ENCODE measurements around the gene ARFGEF3.

Gene ARFGEF3

DNA sequence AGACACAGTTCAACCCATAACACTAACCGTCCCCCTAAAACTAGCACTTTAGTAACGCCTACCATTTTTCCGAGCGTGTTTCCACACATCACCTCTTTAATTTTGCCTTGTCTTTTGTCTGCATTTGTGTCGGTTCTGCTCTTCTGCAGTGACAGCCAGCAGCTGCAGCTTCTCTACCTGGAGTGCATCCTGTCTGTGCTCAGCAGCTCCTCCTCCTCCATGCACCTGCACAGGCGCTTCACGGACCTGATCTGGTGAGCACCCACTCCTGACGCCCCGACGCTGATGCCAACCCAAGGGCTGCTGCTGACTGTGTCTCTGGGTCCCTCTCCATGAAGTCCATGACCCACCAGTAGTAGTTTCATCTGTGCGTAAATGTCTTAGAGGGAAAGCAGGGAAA lies 92.0 kb downstream of the ARFGEF3 start:
- no peak for DNase-seq

DNA sequence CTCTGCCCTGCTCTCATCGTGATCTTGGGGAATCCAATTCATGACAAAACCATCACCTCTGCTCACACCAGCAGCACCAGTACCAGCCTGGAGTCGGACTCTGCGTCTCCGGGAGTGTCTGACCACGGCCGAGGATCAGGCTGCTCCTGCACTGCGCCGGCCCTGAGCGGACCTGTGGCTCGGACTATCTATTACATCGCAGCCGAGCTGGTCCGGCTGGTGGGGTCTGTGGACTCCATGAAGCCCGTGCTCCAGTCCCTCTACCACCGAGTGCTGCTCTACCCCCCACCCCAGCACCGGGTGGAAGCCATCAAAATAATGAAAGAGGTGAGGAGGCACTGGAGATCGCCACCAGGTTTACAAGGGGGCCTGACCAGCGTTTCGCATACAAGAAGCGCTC lies 93.7 kb downstream of the ARFGEF3 start:
- Histone ChIP-seq H3K4me1 (no peaks in the 10 kb centered on the region), H3K4me3 (ENCODE audit: low read depth, low read length) (no peak overlapping the region), H3K9me3 (no peaks in the 10 kb centered on the region), H3K27me3 (peaks cover 3% of the 10 kb centered on the region; the same call in 1 of the 2 replicates), H3K36me3 (no peaks in the 10 kb centered on the region)
- no peak for DNase-seq
- TF ChIP-seq, protein P1, sequence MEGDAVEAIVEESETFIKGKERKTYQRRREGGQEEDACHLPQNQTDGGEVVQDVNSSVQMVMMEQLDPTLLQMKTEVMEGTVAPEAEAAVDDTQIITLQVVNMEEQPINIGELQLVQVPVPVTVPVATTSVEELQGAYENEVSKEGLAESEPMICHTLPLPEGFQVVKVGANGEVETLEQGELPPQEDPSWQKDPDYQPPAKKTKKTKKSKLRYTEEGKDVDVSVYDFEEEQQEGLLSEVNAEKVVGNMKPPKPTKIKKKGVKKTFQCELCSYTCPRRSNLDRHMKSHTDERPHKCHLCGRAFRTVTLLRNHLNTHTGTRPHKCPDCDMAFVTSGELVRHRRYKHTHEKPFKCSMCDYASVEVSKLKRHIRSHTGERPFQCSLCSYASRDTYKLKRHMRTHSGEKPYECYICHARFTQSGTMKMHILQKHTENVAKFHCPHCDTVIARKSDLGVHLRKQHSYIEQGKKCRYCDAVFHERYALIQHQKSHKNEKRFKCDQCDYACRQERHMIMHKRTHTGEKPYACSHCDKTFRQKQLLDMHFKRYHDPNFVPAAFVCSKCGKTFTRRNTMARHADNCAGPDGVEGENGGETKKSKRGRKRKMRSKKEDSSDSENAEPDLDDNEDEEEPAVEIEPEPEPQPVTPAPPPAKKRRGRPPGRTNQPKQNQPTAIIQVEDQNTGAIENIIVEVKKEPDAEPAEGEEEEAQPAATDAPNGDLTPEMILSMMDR (IDR thresholded peaks at IDR 0.05; ENCODE audit: low read depth, low read length) = no peak

More for the DNA sequence above, 92.0 kb downstream of the ARFGEF3 start:
- no peaks in the 10 kb centered on the region for H3K4me1 ChIP-seq
- H3K9me3 ChIP-seq = no peaks in the 10 kb centered on the region
- TF ChIP-seq, protein P1 (IDR thresholded peaks at IDR 0.05; ENCODE audit: low read depth, low read length) = no peak
- no peak overlapping the region for H3K4me3 ChIP-seq (ENCODE audit: low read depth, low read length)
- H3K36me3 ChIP-seq = no peaks in the 10 kb centered on the region
- H3K27me3 ChIP-seq = peaks cover 3% of the 10 kb centered on the region; the same call in 1 of the 2 replicates

DNA sequence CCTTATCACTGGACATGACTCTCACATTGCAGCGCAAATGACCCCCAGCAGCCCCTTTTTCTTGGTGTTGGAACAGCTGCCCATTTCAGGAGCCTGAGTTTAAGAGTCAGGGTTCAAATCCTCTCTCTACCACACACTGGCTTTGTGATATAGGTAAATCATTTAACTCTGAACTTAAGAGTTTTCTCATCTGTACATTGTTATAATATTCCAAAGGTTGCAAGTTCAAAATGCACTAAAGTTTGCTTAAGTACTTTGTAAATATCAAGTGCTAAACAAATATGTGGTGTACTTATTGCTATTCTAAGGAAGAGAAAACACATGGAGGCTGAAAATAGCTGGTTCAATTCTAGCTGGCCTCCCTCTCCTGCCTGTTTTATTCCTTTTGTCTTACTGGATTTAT lies 95.9 kb downstream of the ARFGEF3 start:
- Histone ChIP-seq H3K27me3 (no peaks in the 10 kb centered on the region), H3K4me1 (no peaks in the 10 kb centered on the region), H3K9me3 (no peaks in the 10 kb centered on the region), H3K4me3 (ENCODE audit: low read depth, low read length) (no peak overlapping the region), H3K36me3 (no peaks in the 10 kb centered on the region)
- DNase-seq = no peak
- TF ChIP-seq, protein P1 (IDR thresholded peaks at IDR 0.05; ENCODE audit: low read depth, low read length) = no peak

DNA sequence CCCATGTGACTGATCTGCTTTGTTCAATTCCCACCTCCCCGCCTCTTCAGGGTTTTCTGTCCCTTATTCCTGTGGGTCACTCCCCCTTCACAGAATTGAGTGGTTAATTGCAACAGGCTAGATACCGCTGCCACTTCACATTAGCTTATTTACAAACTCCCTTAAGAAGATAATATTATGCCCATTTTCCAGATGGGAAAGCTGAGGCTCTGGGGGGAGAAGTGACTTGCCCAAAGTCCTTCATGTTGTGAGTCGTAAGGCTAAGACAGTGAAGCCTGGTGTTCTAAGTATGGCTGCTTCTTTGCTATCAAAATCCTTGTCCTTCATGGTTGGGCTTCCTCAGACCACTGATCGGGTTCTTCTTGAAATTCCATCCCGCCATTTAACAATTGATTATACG lies 96.5 kb downstream of the ARFGEF3 start:
- no peak for DNase-seq
- H3K9me3 ChIP-seq = no peaks in the 10 kb centered on the region
- TF ChIP-seq, protein P1 (IDR thresholded peaks at IDR 0.05; ENCODE audit: low read depth, low read length) = no peak
- no peaks in the 10 kb centered on the region for H3K4me1 ChIP-seq
- no peak overlapping the region for H3K4me3 ChIP-seq (ENCODE audit: low read depth, low read length)
- no peaks in the 10 kb centered on the region for H3K36me3 ChIP-seq
- H3K27me3 ChIP-seq = no peaks in the 10 kb centered on the region

DNA sequence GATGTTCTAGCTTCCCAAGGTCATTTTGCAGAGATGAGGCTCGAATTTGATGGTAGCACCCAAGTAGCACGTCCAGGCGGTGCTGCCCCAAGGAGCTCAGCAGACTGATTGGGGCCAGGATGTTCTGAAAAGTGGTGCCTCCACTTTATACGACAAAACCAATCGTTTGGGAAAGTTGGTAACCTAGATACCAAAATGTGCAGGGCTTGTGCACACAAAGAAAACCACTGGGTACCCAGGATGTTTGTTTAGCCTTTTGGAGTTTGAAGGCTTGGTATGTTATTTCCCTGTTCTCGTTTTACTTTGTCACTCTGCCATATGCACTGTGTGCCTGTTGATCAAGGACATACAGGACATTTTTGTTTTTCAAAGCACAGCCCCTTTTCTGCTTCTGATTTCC lies 97.3 kb downstream of the ARFGEF3 start:
- H3K4me1 ChIP-seq = no peaks in the 10 kb centered on the region
- H3K36me3 ChIP-seq = no peaks in the 10 kb centered on the region
- H3K9me3 ChIP-seq = no peaks in the 10 kb centered on the region
- TF ChIP-seq, protein P1 (IDR thresholded peaks at IDR 0.05; ENCODE audit: low read depth, low read length) = no peak
- no peak overlapping the region for H3K4me3 ChIP-seq (ENCODE audit: low read depth, low read length)
- DNase-seq = no peak
- H3K27me3 ChIP-seq = no peaks in the 10 kb centered on the region

DNA sequence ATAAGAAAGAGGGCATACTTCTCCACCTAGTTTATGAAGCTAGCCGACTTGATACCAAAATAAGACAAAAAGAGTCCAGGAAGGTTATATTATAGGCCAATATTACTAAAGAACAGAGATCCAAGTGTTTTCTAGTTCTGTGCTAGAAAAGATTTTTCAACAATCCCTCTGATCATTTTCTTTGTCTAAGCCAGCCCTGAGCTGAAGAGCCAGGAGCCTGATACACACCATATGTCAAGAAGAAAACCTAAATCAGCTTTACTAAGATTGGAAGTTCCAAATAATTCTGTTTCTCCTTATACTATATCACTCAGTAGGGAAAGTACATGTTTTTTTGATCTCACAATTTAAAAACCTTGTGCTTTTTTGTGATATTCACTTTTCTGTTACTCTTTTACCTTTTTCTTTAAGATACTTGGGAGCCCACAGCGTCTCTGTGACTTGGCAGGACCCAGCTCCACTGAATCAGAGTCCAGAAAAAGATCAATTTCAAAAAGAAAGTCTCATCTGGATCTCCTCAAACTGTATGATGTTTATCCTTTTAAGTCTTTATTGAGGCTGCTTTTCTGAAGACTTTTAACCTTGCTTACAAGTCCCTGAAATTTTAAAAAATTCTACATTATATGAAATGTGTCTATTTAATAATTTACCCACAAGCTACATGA lies 99.5 kb downstream of the ARFGEF3 start:
- DNase-seq = no peak
- Histone ChIP-seq H3K4me3 (ENCODE audit: low read depth, low read length) (no peak overlapping the region), H3K36me3 (no peaks in the 10 kb centered on the region), H3K4me1 (no peaks in the 10 kb centered on the region), H3K27me3 (no peaks in the 10 kb centered on the region; the same call in none of the 2 replicates), H3K9me3 (no peaks in the 10 kb centered on the region)
- TF ChIP-seq, protein P1 (IDR thresholded peaks at IDR 0.05; ENCODE audit: low read depth, low read length) = no peak

Measured in BE2C (cell line).